ENCODE data around the gene ACO1. TPM values are rescaled to one million over a fixed set of nuclear protein-coding genes. Genes with fewer than 3 reads are reported as not detected.

The ACO1 gene
- polyA plus RNA-seq, 1 experiment, result 330 TPM

- no peak for DNase-seq (ENCODE audit: low read depth, low spot score)
- H3K27me3 ChIP-seq (ENCODE audit: control insufficient read depth, insufficient read depth, low read length), result no peaks in the 10 kb centered on the region
- CTCF ChIA-PET, result interaction anchor here (1.3 kb wide), 1 partner anchor 235 kb away, joined by 3 read pairs; no protein-coding TSS in a partner anchor
- no peak overlapping the region for H3K27ac ChIP-seq (ENCODE audit: low read depth, low read length)
- peak overlapping the region; percentile 38 for H3K4me3 ChIP-seq (ENCODE audit: low read depth, low read length)
- no peaks in the 10 kb centered on the region for H3K9me3 ChIP-seq (ENCODE audit: control insufficient read depth, insufficient read depth, low read length)
- TF ChIP-seq CTCF (IDR thresholded peaks at IDR 0.05; ENCODE audit: low read depth, low read length), result no peak
- POLR2A ChIA-PET, result no interaction called here
Measured at GRCh38 chr9:32344551-32345182, 39.8 kb upstream of the ACO1 start.

GRCh38 chr9:32345243-32345642 lies 39.2 kb upstream of the ACO1 start:
- TF ChIP-seq CTCF (IDR thresholded peaks at IDR 0.05; ENCODE audit: low read depth, low read length), result no peak
- DNase-seq (ENCODE audit: low read depth, low spot score), result no peak
- CTCF ChIA-PET, result interaction anchor here (1.3 kb wide), 1 partner anchor 235 kb away, joined by 3 read pairs; no protein-coding TSS in a partner anchor
- H3K27ac ChIP-seq (ENCODE audit: low read depth, low read length), result no peak overlapping the region
- H3K27me3 ChIP-seq (ENCODE audit: control insufficient read depth, insufficient read depth, low read length), result no peaks in the 10 kb centered on the region
- no peak overlapping the region for H3K4me3 ChIP-seq (ENCODE audit: low read depth, low read length)
- H3K9me3 ChIP-seq (ENCODE audit: control insufficient read depth, insufficient read depth, low read length), result no peaks in the 10 kb centered on the region
- POLR2A ChIA-PET, result no interaction called here

GRCh38 chr9:32347571-32347970 lies 36.9 kb upstream of the ACO1 start:
- no peak for TF ChIP-seq CTCF (IDR thresholded peaks at IDR 0.05; ENCODE audit: low read depth, low read length)
- H3K4me3 ChIP-seq (ENCODE audit: low read depth, low read length), result no peak overlapping the region
- CTCF ChIA-PET, result no interaction called here
- POLR2A ChIA-PET, result no interaction called here
- H3K9me3 ChIP-seq (ENCODE audit: control insufficient read depth, insufficient read depth, low read length), result no peaks in the 10 kb centered on the region
- H3K27me3 ChIP-seq (ENCODE audit: control insufficient read depth, insufficient read depth, low read length), result no peaks in the 10 kb centered on the region
- no peak overlapping the region for H3K27ac ChIP-seq (ENCODE audit: low read depth, low read length)
- no peak for DNase-seq (ENCODE audit: low read depth, low spot score)

- Histone ChIP-seq H3K9me3 (ENCODE audit: control insufficient read depth, insufficient read depth, low read length) (no peaks in the 10 kb centered on the region), H3K27ac (ENCODE audit: low read depth, low read length) (no peak overlapping the region), H3K27me3 (ENCODE audit: control insufficient read depth, insufficient read depth, low read length) (no peaks in the 10 kb centered on the region), H3K4me3 (ENCODE audit: low read depth, low read length) (no peak overlapping the region)
- POLR2A ChIA-PET, result no interaction called here
- DNase-seq (ENCODE audit: low read depth, low spot score), result no peak
- CTCF ChIA-PET, result no interaction called here
- no peak for TF ChIP-seq CTCF (IDR thresholded peaks at IDR 0.05; ENCODE audit: low read depth, low read length)
Measured at GRCh38 chr9:32348106-32348695, 36.2 kb upstream of the ACO1 start.

- no peak for DNase-seq (ENCODE audit: low read depth, low spot score)
- Histone ChIP-seq H3K9me3 (ENCODE audit: control insufficient read depth, insufficient read depth, low read length) (no peaks in the 10 kb centered on the region), H3K27me3 (ENCODE audit: control insufficient read depth, insufficient read depth, low read length) (no peaks in the 10 kb centered on the region), H3K27ac (ENCODE audit: low read depth, low read length) (no peak overlapping the region), H3K4me3 (ENCODE audit: low read depth, low read length) (no peak overlapping the region)
- ChIA-PET CTCF (no interaction called here), POLR2A (no interaction called here)
- TF ChIP-seq CTCF (IDR thresholded peaks at IDR 0.05; ENCODE audit: low read depth, low read length), result no peak
Measured at GRCh38 chr9:32349013-32349412, 35.4 kb upstream of the ACO1 start.
